ENCODE data around the gene MMS22L.

DNA sequence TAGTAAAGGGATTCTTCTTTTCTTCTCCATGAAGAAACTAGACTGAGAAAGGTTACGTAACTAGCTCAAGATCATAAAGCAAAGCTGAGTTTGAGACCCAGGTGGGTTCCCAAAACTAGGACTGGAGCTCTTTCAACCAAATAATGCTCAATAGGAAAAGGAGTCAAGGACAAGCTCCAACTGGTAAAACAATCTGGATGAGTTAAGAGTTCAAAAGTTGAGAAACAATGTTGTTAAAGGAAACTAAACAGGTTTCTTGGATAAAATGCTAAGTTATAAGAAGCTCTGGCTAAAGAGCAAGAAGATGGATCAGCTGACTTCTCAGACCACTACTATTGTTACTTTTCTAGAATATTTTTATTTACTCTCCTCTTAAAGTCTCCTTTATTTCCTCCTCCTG lies 137.3 kb downstream of the MMS22L start:
- TF ChIP-seq, protein P1, sequence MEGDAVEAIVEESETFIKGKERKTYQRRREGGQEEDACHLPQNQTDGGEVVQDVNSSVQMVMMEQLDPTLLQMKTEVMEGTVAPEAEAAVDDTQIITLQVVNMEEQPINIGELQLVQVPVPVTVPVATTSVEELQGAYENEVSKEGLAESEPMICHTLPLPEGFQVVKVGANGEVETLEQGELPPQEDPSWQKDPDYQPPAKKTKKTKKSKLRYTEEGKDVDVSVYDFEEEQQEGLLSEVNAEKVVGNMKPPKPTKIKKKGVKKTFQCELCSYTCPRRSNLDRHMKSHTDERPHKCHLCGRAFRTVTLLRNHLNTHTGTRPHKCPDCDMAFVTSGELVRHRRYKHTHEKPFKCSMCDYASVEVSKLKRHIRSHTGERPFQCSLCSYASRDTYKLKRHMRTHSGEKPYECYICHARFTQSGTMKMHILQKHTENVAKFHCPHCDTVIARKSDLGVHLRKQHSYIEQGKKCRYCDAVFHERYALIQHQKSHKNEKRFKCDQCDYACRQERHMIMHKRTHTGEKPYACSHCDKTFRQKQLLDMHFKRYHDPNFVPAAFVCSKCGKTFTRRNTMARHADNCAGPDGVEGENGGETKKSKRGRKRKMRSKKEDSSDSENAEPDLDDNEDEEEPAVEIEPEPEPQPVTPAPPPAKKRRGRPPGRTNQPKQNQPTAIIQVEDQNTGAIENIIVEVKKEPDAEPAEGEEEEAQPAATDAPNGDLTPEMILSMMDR (IDR thresholded peaks at IDR 0.05) = no peak
- TF ChIP-seq POLR2A (IDR thresholded peaks at IDR 0.05) = no peak
- no peak for TF ChIP-seq POLR2AphosphoS5 (IDR thresholded peaks at IDR 0.05; ENCODE audit: insufficient read depth in 1 of 2, low read depth in 1 of 2)

Measured in vagina (tissue), 2 donors.